Ascending aorta (tissue), 2 donors: ENCODE measurements around the gene ANGPT4. TPM values are rescaled to one million over a fixed set of nuclear protein-coding genes. Genes with fewer than 3 reads are reported as not detected.

Experiments used
- DNase-seq, 2 donors: peaks; one replicate each; pipeline ENCODE4 v3.0.0-alpha.2; 2019; ENCODE audit warnings: low spot score in 2 of 2
- H3K27ac ChIP-seq, 2 donors: fragments of 200-600 bp; sonication (generic); one replicate each; pipeline ENCODE4 v1.5.1; 2016 to 2017; ENCODE audit warnings: mild to moderate bottlenecking in 1 of 2
- H3K27me3 ChIP-seq: fragments of 200-600 bp; sonication (generic); one replicate; pipeline ENCODE4 v1.5.1; 2017
- H3K36me3 ChIP-seq, 2 donors: fragments of 200-600 bp; sonication (generic); one replicate each; pipeline ENCODE4 v1.5.1; 2016
- H3K4me1 ChIP-seq, 2 donors: fragments of 200-600 bp; sonication (generic); one replicate each; pipeline ENCODE4 v1.5.1; 2016 to 2017; ENCODE audit warnings: mild to moderate bottlenecking in 1 of 2
- H3K4me3 ChIP-seq, 2 donors: fragments of 200-600 bp; sonication (generic); one replicate each; pipeline ENCODE4 v1.5.1; 2016 to 2017; ENCODE audit warnings: mild to moderate bottlenecking in 1 of 2
- H3K9me3 ChIP-seq, 2 donors: fragments of 200-600 bp; sonication (generic); one replicate each; pipeline ENCODE4 v1.5.1; 2016
- intact Hi-C: fragments of 100-400 bp; cut with DNase I; formaldehyde crosslinking; loops from one replicate; pipeline ENCODE4 v1.15.1; 2023
- total RNA-seq: library from RNA; depleted of rRNA; stranded (reverse); fragments of >200 nt; gene quantifications from one replicate; pipeline ENCODE4 v1.1.0, GENCODE V29; 2016
- TF ChIP-seq, protein P1 (sequence below), 3 experiments: fragments of 200-600 bp in 2 of 3; fragments of 450-650 bp in 1 of 3; sonication (generic) in 2 of 3; IDR thresholded peaks; one replicate each; pipeline ENCODE4 v1.5.1; 2016 to 2019; ENCODE audit warnings: antibody characterized with exemption in 3 of 3, mild to moderate bottlenecking in 1 of 3, moderate library complexity in 1 of 3

ANGPT4 gene
- total RNA-seq, 1 donor from 2014 or later, result 5.7 TPM

DNA sequence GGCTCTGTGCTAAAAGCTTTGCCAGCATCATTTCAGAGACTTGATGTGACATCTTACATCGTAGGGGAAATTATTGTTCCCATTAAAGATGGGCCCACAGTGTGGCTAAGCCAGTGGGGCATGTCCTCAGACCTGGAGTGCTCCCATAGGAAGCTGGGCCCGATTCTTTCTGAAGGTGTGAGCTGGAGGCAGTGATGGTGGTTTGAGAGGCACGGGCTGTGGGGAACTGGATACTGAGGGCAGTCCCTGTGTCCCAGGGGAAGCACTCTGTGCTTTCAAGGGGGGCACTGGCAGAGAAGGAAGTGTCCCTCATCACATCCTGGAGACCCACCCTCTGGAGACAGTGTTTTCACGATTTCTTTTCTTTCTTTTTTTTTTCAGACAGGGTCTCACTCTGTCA lies 91.2 kb downstream of the ANGPT4 start:
- no peaks in the 10 kb centered on the region for H3K27me3 ChIP-seq
- no peaks in the 10 kb centered on the region for H3K9me3 ChIP-seq
- H3K4me1 ChIP-seq, result no peaks in the 10 kb centered on the region
- peak in 1 of 2 donors; percentile 47 for DNase-seq
- intact Hi-C loops, result no loop called here
- H3K4me3 ChIP-seq, result no peak overlapping the region
- no peak overlapping the region for H3K27ac ChIP-seq
- TF ChIP-seq, protein P1, sequence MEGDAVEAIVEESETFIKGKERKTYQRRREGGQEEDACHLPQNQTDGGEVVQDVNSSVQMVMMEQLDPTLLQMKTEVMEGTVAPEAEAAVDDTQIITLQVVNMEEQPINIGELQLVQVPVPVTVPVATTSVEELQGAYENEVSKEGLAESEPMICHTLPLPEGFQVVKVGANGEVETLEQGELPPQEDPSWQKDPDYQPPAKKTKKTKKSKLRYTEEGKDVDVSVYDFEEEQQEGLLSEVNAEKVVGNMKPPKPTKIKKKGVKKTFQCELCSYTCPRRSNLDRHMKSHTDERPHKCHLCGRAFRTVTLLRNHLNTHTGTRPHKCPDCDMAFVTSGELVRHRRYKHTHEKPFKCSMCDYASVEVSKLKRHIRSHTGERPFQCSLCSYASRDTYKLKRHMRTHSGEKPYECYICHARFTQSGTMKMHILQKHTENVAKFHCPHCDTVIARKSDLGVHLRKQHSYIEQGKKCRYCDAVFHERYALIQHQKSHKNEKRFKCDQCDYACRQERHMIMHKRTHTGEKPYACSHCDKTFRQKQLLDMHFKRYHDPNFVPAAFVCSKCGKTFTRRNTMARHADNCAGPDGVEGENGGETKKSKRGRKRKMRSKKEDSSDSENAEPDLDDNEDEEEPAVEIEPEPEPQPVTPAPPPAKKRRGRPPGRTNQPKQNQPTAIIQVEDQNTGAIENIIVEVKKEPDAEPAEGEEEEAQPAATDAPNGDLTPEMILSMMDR (IDR thresholded peaks at IDR 0.05), result no peak
- no peaks in the 10 kb centered on the region for H3K36me3 ChIP-seq

- Histone ChIP-seq H3K9me3 (no peaks in the 10 kb centered on the region), H3K27me3 (no peaks in the 10 kb centered on the region), H3K4me1 (no peaks in the 10 kb centered on the region), H3K27ac (no peak overlapping the region), H3K36me3 (no peaks in the 10 kb centered on the region), H3K4me3 (no peak overlapping the region)
- DNase-seq, result no peak
- intact Hi-C loops, result no loop called here
- TF ChIP-seq, protein P1 (IDR thresholded peaks at IDR 0.05), result no peak
These were observed 91.6 kb downstream of the ANGPT4 start for GRCh38 chr20:824490-824889.

DNA sequence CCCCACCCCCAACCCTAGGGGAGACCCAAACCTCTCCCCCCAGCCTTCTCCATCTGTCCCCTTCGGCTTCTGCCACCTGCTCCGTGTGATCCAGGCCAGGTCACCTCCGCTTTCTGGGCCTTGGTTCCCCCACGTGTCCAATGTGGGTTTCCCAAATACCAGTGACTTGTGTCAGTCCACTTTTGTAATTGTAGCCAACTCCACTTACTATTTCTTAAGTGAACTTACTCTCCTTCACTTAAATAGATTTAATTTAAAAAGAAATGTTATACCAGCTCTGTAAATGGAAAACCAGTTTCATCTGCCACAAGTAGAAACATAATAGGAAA lies 92.6 kb downstream of the ANGPT4 start:
- intact Hi-C loops, result no loop called here
- TF ChIP-seq, protein P1 (IDR thresholded peaks at IDR 0.05), result no peak
- DNase-seq, result no peak
- H3K27me3 ChIP-seq, result no peaks in the 10 kb centered on the region
- H3K4me3 ChIP-seq, result no peak overlapping the region
- H3K27ac ChIP-seq, result no peak overlapping the region
- no peaks in the 10 kb centered on the region for H3K9me3 ChIP-seq
- H3K4me1 ChIP-seq, result no peaks in the 10 kb centered on the region
- H3K36me3 ChIP-seq, result no peaks in the 10 kb centered on the region

DNA sequence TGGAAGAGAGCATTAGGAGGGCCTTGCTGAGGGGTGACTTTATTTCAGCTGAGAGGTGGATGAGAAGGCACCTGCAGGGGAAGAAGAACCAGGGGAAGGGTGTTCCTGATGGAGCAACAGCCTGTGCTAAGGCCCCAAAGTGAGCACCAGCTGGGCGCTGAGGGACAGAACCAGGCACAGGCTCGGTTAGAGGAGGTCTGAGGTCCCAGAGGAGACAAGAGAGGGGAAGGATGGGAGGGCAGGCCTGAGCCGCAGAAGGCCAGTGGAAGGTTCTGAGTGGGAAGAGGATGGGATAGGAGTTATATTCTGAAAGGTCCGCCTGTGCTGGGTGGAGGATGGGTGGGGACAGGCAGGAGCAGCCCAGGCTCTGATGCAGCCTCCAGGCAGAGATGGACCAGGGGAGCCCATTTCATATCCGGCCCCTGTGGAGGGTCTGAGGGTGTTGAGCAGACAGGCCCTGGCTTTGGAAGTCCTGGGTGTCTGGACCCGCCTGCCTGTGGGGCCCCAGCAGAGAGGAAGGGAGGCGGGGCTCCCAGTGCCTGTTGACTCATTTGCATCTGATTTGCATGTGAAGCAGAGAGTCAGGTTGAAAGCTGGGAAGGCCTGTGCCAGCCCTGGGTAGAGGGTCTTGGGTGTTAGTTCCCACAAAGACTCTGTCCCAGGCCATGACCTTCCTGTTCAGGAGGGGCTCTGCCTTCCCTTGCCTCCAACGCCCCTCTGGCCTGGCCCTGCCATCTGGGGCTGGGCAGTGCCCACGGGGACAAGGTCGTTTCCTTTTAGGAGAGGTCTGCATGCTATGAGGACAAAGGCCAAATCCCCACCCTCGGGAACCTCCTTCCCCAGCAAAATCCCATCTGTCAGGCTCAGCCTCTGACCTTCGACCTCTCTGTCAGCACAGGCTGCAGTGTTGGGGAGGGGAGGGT lies 93.2 kb downstream of the ANGPT4 start:
- Histone ChIP-seq H3K36me3 (no peaks in the 10 kb centered on the region), H3K9me3 (no peaks in the 10 kb centered on the region), H3K4me1 (no peaks in the 10 kb centered on the region), H3K27ac (no peak overlapping the region), H3K27me3 (no peaks in the 10 kb centered on the region), H3K4me3 (no peak overlapping the region)
- intact Hi-C loops, result no loop called here
- TF ChIP-seq, protein P1 (IDR thresholded peaks at IDR 0.05), result no peak
- peak in 1 of 2 donors; percentile 58 for DNase-seq

- intact Hi-C loops, result no loop called here
- no peaks in the 10 kb centered on the region for H3K9me3 ChIP-seq
These were observed 94.4 kb downstream of the ANGPT4 start for GRCh38 chr20:821731-822065.

More at GRCh38 chr20:821731-822065, 94.4 kb downstream of the ANGPT4 start:
- Histone ChIP-seq H3K27me3 (no peaks in the 10 kb centered on the region), H3K4me1 (no peaks in the 10 kb centered on the region), H3K27ac (no peak overlapping the region), H3K36me3 (no peaks in the 10 kb centered on the region), H3K4me3 (no peak overlapping the region)
- DNase-seq, result peak in 1 of 2 donors; percentile 19
- TF ChIP-seq, protein P1 (IDR thresholded peaks at IDR 0.05), result no peak
